Lower lobe of right lung (tissue), 2 donors: ENCODE data around the gene UMODL1. TPM values are rescaled to one million over a fixed set of nuclear protein-coding genes. Genes with fewer than 3 reads are reported as not detected.

Experiments
- ATAC-seq, 2 donors: fragments of 200-7000 bp; cut with Tn5 transposase; one replicate each; pipeline ENCODE4 v1.9.1; 2020 to 2022; ENCODE audit warnings: mild to moderate bottlenecking in 2 of 2, moderate library complexity in 2 of 2
- DNase-seq: peaks from one replicate; pipeline ENCODE4 v3.0.0-alpha.2; 2020
- H3K27ac ChIP-seq: fragments of 200-600 bp; one replicate; pipeline ENCODE4 v1.8.0; 2022
- H3K27me3 ChIP-seq: fragments of 200-600 bp; one replicate; pipeline ENCODE4 v1.8.0; 2022; ENCODE audit warnings: low read depth
- H3K36me3 ChIP-seq: fragments of 200-600 bp; one replicate; pipeline ENCODE4 v1.8.0; 2022; ENCODE audit warnings: mild to moderate bottlenecking
- H3K4me1 ChIP-seq: fragments of 200-600 bp; one replicate; pipeline ENCODE4 v1.8.0; 2022
- H3K4me3 ChIP-seq: fragments of 200-600 bp; one replicate; pipeline ENCODE4 v1.8.0; 2022; ENCODE audit warnings: mild to moderate bottlenecking
- H3K9me3 ChIP-seq: fragments of 200-600 bp; one replicate; pipeline ENCODE4 v1.8.0; 2022
- intact Hi-C: fragments of 100-400 bp; cut with DNase I; formaldehyde crosslinking; loops from one replicate; pipeline ENCODE4 v1.11.0; 2022
- total RNA-seq: library from RNA; stranded (reverse); fragmentation: NEBNext Ultra II Directional; extraction: Animal tissue kit (Norgen Biotek cat#: 25700); gene quantifications from one replicate; pipeline ENCODE4 v1.2.1, GENCODE V29; 2021
- TF ChIP-seq, protein P1 (sequence below): fragments of 200-600 bp; IDR thresholded peaks from one replicate; pipeline ENCODE4 v1.8.0; 2022; ENCODE audit warnings: antibody characterized with exemption, mild to moderate bottlenecking
- donor health status: DM: no; HTN: yes; CAD: no; lungs with severe emphysema.

The UMODL1 gene
- total RNA-seq, 1 donor from 2014 or later = 0.50 TPM

DNA sequence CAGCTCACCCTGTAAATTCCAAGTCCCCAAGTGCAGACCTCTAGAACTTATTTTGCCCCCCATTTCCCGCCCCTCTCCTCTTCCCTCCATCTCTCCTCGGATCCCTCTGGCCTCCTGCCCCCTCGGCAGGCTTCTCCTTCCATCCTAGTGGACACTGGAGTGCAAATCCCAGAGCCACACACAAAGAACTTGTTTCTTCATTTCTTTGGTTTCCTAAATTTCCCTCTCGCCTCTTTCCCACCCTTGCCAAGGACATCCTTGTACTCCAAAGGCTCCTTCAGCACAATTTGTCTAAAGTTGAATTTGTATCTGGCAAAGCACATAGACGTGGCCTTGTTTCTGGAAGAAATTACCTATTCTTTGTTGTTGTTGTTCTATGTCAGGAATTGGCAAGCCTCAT, 17.5 kb downstream of the UMODL1 start:
- Histone ChIP-seq H3K36me3 (no peaks in the 10 kb centered on the region), H3K9me3 (no peaks in the 10 kb centered on the region), H3K27me3 (peaks cover 6% of the 10 kb centered on the region), H3K4me1 (no peaks in the 10 kb centered on the region), H3K27ac (no peak overlapping the region), H3K4me3 (no peak overlapping the region)
- ATAC-seq = no peak
- intact Hi-C loops = no loop called here
- DNase-seq = no peak
- TF ChIP-seq, protein P1, sequence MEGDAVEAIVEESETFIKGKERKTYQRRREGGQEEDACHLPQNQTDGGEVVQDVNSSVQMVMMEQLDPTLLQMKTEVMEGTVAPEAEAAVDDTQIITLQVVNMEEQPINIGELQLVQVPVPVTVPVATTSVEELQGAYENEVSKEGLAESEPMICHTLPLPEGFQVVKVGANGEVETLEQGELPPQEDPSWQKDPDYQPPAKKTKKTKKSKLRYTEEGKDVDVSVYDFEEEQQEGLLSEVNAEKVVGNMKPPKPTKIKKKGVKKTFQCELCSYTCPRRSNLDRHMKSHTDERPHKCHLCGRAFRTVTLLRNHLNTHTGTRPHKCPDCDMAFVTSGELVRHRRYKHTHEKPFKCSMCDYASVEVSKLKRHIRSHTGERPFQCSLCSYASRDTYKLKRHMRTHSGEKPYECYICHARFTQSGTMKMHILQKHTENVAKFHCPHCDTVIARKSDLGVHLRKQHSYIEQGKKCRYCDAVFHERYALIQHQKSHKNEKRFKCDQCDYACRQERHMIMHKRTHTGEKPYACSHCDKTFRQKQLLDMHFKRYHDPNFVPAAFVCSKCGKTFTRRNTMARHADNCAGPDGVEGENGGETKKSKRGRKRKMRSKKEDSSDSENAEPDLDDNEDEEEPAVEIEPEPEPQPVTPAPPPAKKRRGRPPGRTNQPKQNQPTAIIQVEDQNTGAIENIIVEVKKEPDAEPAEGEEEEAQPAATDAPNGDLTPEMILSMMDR = no peak

DNA sequence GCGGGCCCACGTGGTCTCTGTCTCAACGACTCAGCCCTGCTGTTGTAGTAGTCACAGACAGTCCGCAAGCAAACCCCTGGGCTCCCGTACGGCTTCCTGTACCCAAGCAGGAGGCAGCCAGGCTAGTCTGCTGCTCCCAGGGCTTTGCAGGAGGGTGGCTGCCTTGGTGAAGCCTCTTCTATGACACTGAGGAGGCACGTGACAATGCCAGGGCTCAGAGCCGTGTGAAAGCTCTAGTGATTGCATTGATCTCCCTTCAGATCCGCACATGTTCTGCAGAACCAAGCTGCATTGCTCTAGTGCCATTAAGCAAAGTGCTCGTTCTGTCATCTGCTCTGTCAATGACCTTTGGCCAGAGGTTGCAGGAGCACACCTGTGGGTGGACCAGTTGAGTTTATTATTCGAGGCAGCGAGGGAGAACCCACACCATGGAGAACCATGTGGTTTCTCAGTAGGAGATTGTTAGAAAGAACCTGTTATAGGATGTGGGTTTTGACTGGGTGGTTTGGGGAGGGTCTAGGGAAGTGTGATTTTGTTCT, 18.0 kb downstream of the UMODL1 start:
- intact Hi-C loops = no loop called here
- no peak for DNase-seq
- no peak for ATAC-seq
- H3K9me3 ChIP-seq = no peaks in the 10 kb centered on the region
- H3K4me3 ChIP-seq = no peak overlapping the region
- no peaks in the 10 kb centered on the region for H3K36me3 ChIP-seq
- TF ChIP-seq, protein P1 = no peak
- no peaks in the 10 kb centered on the region for H3K4me1 ChIP-seq
- H3K27me3 ChIP-seq = peaks cover 7% of the 10 kb centered on the region
- no peak overlapping the region for H3K27ac ChIP-seq

- Histone ChIP-seq H3K27me3 (peaks cover 7% of the 10 kb centered on the region), H3K9me3 (no peaks in the 10 kb centered on the region), H3K4me1 (no peaks in the 10 kb centered on the region), H3K4me3 (no peak overlapping the region), H3K36me3 (no peaks in the 10 kb centered on the region), H3K27ac (no peak overlapping the region)
- no peak for ATAC-seq
- no peak for DNase-seq
- intact Hi-C loops = no loop called here
- TF ChIP-seq, protein P1 = no peak
Measured at GRCh38 chr21:42089665-42090310, 18.7 kb downstream of the UMODL1 start.

DNA sequence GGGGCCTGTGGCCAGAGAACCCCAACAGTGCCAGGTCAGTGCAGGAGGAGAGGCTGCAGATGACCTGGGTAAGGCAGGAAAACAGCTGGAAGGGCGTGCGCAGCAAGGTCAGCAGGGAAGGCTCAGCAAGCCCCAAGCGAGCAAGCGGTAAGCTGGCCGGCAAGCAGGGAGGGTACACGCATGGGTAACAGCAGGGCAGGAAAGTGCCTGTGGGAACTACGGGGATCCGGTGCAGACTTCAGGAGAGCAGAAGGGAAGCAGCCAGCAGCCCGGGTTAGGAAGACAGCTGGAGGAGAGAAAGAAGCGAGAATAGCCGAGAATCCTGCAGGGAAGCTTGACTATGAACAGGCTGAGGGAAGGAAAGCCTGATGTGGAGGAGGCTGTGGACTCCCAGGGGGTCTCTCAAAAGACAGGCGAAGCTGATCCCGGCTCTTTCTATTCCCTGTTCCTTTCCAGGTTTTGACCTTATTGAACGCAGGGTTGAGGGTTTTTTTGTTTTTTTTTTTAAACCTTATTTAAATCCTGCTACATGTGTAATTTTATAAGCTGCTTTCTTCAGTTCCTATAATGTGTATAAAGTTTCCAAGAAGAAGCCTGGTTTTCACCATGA, 20.9 kb downstream of the UMODL1 start:
- TF ChIP-seq, protein P1 = no peak
- H3K4me3 ChIP-seq = no peak overlapping the region
- ATAC-seq (no peak), DNase-seq (no peak)
- no peaks in the 10 kb centered on the region for H3K9me3 ChIP-seq
- intact Hi-C loops = no loop called here
- H3K27me3 ChIP-seq = peaks cover 7% of the 10 kb centered on the region
- H3K4me1 ChIP-seq = no peaks in the 10 kb centered on the region
- H3K27ac ChIP-seq = no peak overlapping the region
- H3K36me3 ChIP-seq = no peaks in the 10 kb centered on the region

GRCh38 chr21:42092771-42093170, 21.7 kb downstream of the UMODL1 start:
- intact Hi-C loops = no loop called here
- no peaks in the 10 kb centered on the region for H3K4me1 ChIP-seq
- no peaks in the 10 kb centered on the region for H3K36me3 ChIP-seq
- H3K9me3 ChIP-seq = no peaks in the 10 kb centered on the region
- H3K27me3 ChIP-seq = peaks cover 7% of the 10 kb centered on the region
- TF ChIP-seq, protein P1 = no peak
- ATAC-seq (no peak), DNase-seq (no peak)
- H3K4me3 ChIP-seq = no peak overlapping the region
- no peak overlapping the region for H3K27ac ChIP-seq
